GM21423 (cell line): ENCODE data around the gene ASXL2.
"Not testable (repeated sequence)": the region's sequence is repeated elsewhere in the genome, so short reads cannot be mapped to it uniquely, and the experiment has no call there.

Source experiments
- ATAC-seq: cut with Tn5 transposase; IDR thresholded peaks from one replicate; pipeline ENCODE4 v1.9.1; 2021; ENCODE audit warnings: mild to moderate bottlenecking, moderate library complexity; ENCODE audit not compliant: unreplicated experiment

Gene ASXL2

GRCh38 chr2:25878361-25879132 lies at the start of gene ASXL2:
Gene ASXL2, minus strand, starts transcription at chr2:25878487. Its CDS starts 265 bp downstream, at chr2:25878222.
- ATAC-seq: peak; percentile 92

- no peak for ATAC-seq
Measured at GRCh38 chr2:25926984-25927756, 48.9 kb upstream of the ASXL2 start.

- ATAC-seq: no peak
Measured at GRCh38 chr2:25922501-25922900, 44.2 kb upstream of the ASXL2 start.

- no peak for ATAC-seq
Measured at GRCh38 chr2:25920786-25921415, 42.6 kb upstream of the ASXL2 start.

- no peak for ATAC-seq
Measured at GRCh38 chr2:25920336-25920735, 42.0 kb upstream of the ASXL2 start.

- no peak for ATAC-seq
Measured at GRCh38 chr2:25917832-25918231, 39.5 kb upstream of the ASXL2 start.

- ATAC-seq: not testable (repeated sequence)
Measured at GRCh38 chr2:25917411-25917810, 39.1 kb upstream of the ASXL2 start.

GRCh38 chr2:25915944-25916772 lies 37.9 kb upstream of the ASXL2 start:
- ATAC-seq: not testable (repeated sequence)

GRCh38 chr2:25915411-25915810 lies 37.1 kb upstream of the ASXL2 start:
- ATAC-seq: not testable (repeated sequence)

- ATAC-seq: not testable (repeated sequence)
Measured at GRCh38 chr2:25913696-25913973, 35.3 kb upstream of the ASXL2 start.

- ATAC-seq: no peak
Measured at GRCh38 chr2:25912851-25913695, 34.8 kb upstream of the ASXL2 start.

GRCh38 chr2:25909574-25909973 lies 31.3 kb upstream of the ASXL2 start:
- not testable (repeated sequence) for ATAC-seq

- no peak for ATAC-seq
Measured at GRCh38 chr2:25905126-25905525, 26.8 kb upstream of the ASXL2 start.

GRCh38 chr2:25903216-25903776 lies 25.0 kb upstream of the ASXL2 start:
- no peak for ATAC-seq

GRCh38 chr2:25899404-25899970 lies 21.2 kb upstream of the ASXL2 start:
- no peak for ATAC-seq

GRCh38 chr2:25897506-25897905 lies 19.2 kb upstream of the ASXL2 start:
- ATAC-seq: no peak

- not testable (repeated sequence) for ATAC-seq
Measured at GRCh38 chr2:25896308-25896707, 18.0 kb upstream of the ASXL2 start.

GRCh38 chr2:25895610-25896009 lies 17.3 kb upstream of the ASXL2 start:
- no peak for ATAC-seq

- no peak for ATAC-seq
Measured at GRCh38 chr2:25895018-25895417, 16.7 kb upstream of the ASXL2 start.
